ENCODE measurements around the gene TMEM89. TPM values are rescaled to one million over a fixed set of nuclear protein-coding genes. Genes with fewer than 3 reads are reported as not detected.

The TMEM89 gene
- polyA plus RNA-seq, 3 donors: 0.21 TPM; not detected in 2

GRCh38 chr3:48662753-48663488 is 41.4 kb upstream of the TMEM89 start, which contains the start of gene CELSR3:
Gene CELSR3 (minus strand): TSS chr3:48662886. CDS start chr3:48662634, 252 bp downstream.
- Histone ChIP-seq H3K4me3 (replicated peaks in 1 of 3; ENCODE audit: low read depth in 2 of 3, low read length in 3 of 3) (peak within 1 kb of the TSS; percentile 44 to 77 (median 63)), H3K27me3 (ENCODE audit: control insufficient read depth in 2 of 2, insufficient read depth in 2 of 2, low read length in 2 of 2) (peaks cover 11 to 45% of the 10 kb centered on the region in 2 donors), H2AFZ (ENCODE audit: insufficient read depth, low read depth, low read length, poor library complexity, severe bottlenecking) (peak within 1 kb of the TSS; percentile 64), H3K4me1 (ENCODE audit: control insufficient read depth in 1 of 2, insufficient read depth in 2 of 2, low read length in 2 of 2) (peaks cover 20 to 33% of the 10 kb centered on the region in 2 donors), H3K9ac (ENCODE audit: insufficient read depth, low read length, poor library complexity, severe bottlenecking) (peak within 1 kb of the TSS; percentile 65), H3K36me3 (replicated peaks in 1 of 2; ENCODE audit: control insufficient read depth in 1 of 2, insufficient read depth in 2 of 2, low read length in 2 of 2) (no peaks in the 10 kb centered on the region), H3K9me3 (replicated peaks in 1 of 2; ENCODE audit: control insufficient read depth in 1 of 2, insufficient read depth in 1 of 2, low read length in 2 of 2) (peaks cover 9 to 17% of the 10 kb centered on the region in 2 donors), H3K79me2 (ENCODE audit: insufficient read depth, low read length) (no peaks in the 10 kb centered on the region), H4K20me1 (ENCODE audit: insufficient read depth, low read length) (peaks cover 4% of the 10 kb centered on the region), H3K27ac (ENCODE audit: low read depth in 1 of 2, low read length in 2 of 2) (peak within 1 kb of the TSS; percentile 69 to 72), H3K4me2 (replicated peaks; ENCODE audit: extremely low read depth, low read length, poor library complexity, severe bottlenecking) (peak within 1 kb of the TSS; percentile 78)
- WGBS (ENCODE audit: insufficient coverage): 3% methylated on average over 42 of the region's 52 CpGs
- no peak for TF ChIP-seq CTCF (IDR thresholded peaks at IDR 0.05)
- Mint-ChIP-seq H3K36me3 (peaks cover 5 to 6% of the 10 kb centered on the region in 2 donors), H3K27me3 (ENCODE audit: low read depth in 3 of 3) (peaks cover 38 to 54% (median 44%) of the 10 kb centered on the region in 3 donors), H3K27ac (peak within 1 kb of the TSS; percentile 78 to 93 (median 86)), H3K4me1 (peaks cover 17% of the 10 kb centered on the region), H3K9me3 (peaks cover 8 to 25% (median 17%) of the 10 kb centered on the region in 7 donors), H3K4me3 (peak within 1 kb of the TSS; percentile 87 to 96)
- peak; percentile 45 to 69 (median 58) for DNase-seq
- intact Hi-C loops (cut with micrococcal nuclease): no loop called here

- H3K4me1 Mint-ChIP-seq: peaks cover 19% of the 10 kb centered on the region
- peaks cover 39 to 60% (median 48%) of the 10 kb centered on the region in 3 donors for H3K27me3 Mint-ChIP-seq (ENCODE audit: low read depth in 3 of 3)
- no peak for TF ChIP-seq CTCF (IDR thresholded peaks at IDR 0.05)
- no peaks in the 10 kb centered on the region for H3K36me3 ChIP-seq (replicated peaks in 1 of 2; ENCODE audit: control insufficient read depth in 1 of 2, insufficient read depth in 2 of 2, low read length in 2 of 2)
- H2AFZ ChIP-seq (ENCODE audit: insufficient read depth, low read depth, low read length, poor library complexity, severe bottlenecking): no peak overlapping the region
- peak overlapping the region in 1 of 2 donors; percentile 83 for H3K4me3 Mint-ChIP-seq
- DNase-seq: no peak
- peaks cover 8 to 25% (median 17%) of the 10 kb centered on the region in 7 donors for H3K9me3 Mint-ChIP-seq
- no peak overlapping the region for H3K4me3 ChIP-seq (replicated peaks in 1 of 3; ENCODE audit: low read depth in 2 of 3, low read length in 3 of 3)
- peaks cover 21 to 35% of the 10 kb centered on the region in 2 donors for H3K4me1 ChIP-seq (ENCODE audit: control insufficient read depth in 1 of 2, insufficient read depth in 2 of 2, low read length in 2 of 2)
- H3K27ac Mint-ChIP-seq: no peak overlapping the region
- peaks cover 4% of the 10 kb centered on the region for H4K20me1 ChIP-seq (ENCODE audit: insufficient read depth, low read length)
- H3K9me3 ChIP-seq (replicated peaks in 1 of 2; ENCODE audit: control insufficient read depth in 1 of 2, insufficient read depth in 1 of 2, low read length in 2 of 2): peaks cover 9 to 17% of the 10 kb centered on the region in 2 donors
- peak overlapping the region; percentile 78 for H3K4me2 ChIP-seq (replicated peaks; ENCODE audit: extremely low read depth, low read length, poor library complexity, severe bottlenecking)
- no peak overlapping the region for H3K9ac ChIP-seq (ENCODE audit: insufficient read depth, low read length, poor library complexity, severe bottlenecking)
- intact Hi-C loops (cut with micrococcal nuclease): no loop called here
- WGBS (ENCODE audit: insufficient coverage): 7% methylated on average over 23 of the region's 46 CpGs
- H3K27ac ChIP-seq (ENCODE audit: low read depth in 1 of 2, low read length in 2 of 2): no peak overlapping the region
- H3K27me3 ChIP-seq (ENCODE audit: control insufficient read depth in 2 of 2, insufficient read depth in 2 of 2, low read length in 2 of 2): peaks cover 11 to 50% of the 10 kb centered on the region in 2 donors
- H3K36me3 Mint-ChIP-seq: peaks cover 5 to 6% of the 10 kb centered on the region in 2 donors
- H3K79me2 ChIP-seq (ENCODE audit: insufficient read depth, low read length): no peaks in the 10 kb centered on the region
Measured at GRCh38 chr3:48662145-48662752, 40.7 kb upstream of the TMEM89 start.

All from CD14-positive monocyte (primary cell).